Colonic mucosa (tissue), 4 donors: ENCODE results near the gene SLC25A25. TPM values are rescaled to one million over a fixed set of nuclear protein-coding genes. Genes with fewer than 3 reads are reported as not detected.

Experiments
- DNase-seq: peaks from one replicate; pipeline ENCODE4 v3.0.0-alpha.2; 2020
- H3K27ac ChIP-seq: fragments of 200-600 bp; one replicate; pipeline ENCODE4 v1.8.0; 2021
- H3K27me3 ChIP-seq: fragments of 200-600 bp; one replicate; pipeline ENCODE4 v1.8.0; 2021
- H3K36me3 ChIP-seq: fragments of 200-600 bp; one replicate; pipeline ENCODE4 v1.8.0; 2021
- H3K4me1 ChIP-seq: fragments of 200-600 bp; one replicate; pipeline ENCODE4 v1.8.0; 2021; ENCODE audit warnings: mild to moderate bottlenecking
- H3K4me3 ChIP-seq: fragments of 200-600 bp; one replicate; pipeline ENCODE4 v1.8.0; 2021
- H3K9ac ChIP-seq, 2 donors: one replicate each; pipeline ENCODE4 v1.7.0; 2013; ENCODE audit warnings: control low read depth in 2 of 2, low read depth in 2 of 2, low read length in 2 of 2
- H3K9me3 ChIP-seq: fragments of 200-600 bp; one replicate; pipeline ENCODE4 v1.8.0; 2021
- intact Hi-C: fragments of 100-400 bp; cut with DNase I; formaldehyde crosslinking; loops from one replicate; pipeline ENCODE4 v1.14.1; 2022
- total RNA-seq, 2 donors: library from RNA; stranded (reverse); fragmentation: NEBNext Ultra II Directional in 1 of 2; extraction: Animal tissue kit (Norgen Biotek cat#: 25700) in 1 of 2; gene quantifications; one replicate each; pipeline ENCODE4 v1.2.1, GENCODE V29; 2021
- TF ChIP-seq, protein P1 (sequence below): fragments of 200-600 bp; IDR thresholded peaks from one replicate; pipeline ENCODE4 v1.8.0; 2022; ENCODE audit warnings: antibody characterized with exemption, mild to moderate bottlenecking
- donor health status: healthy.
- donor health status: DM: no; HTN: no; CAD: no.
- donor health status: DM: no; HTN: no; CAD: no.

Gene SLC25A25
- total RNA-seq, 2 donors from 2014 or later: 12.3 to 19.7 TPM

DNA sequence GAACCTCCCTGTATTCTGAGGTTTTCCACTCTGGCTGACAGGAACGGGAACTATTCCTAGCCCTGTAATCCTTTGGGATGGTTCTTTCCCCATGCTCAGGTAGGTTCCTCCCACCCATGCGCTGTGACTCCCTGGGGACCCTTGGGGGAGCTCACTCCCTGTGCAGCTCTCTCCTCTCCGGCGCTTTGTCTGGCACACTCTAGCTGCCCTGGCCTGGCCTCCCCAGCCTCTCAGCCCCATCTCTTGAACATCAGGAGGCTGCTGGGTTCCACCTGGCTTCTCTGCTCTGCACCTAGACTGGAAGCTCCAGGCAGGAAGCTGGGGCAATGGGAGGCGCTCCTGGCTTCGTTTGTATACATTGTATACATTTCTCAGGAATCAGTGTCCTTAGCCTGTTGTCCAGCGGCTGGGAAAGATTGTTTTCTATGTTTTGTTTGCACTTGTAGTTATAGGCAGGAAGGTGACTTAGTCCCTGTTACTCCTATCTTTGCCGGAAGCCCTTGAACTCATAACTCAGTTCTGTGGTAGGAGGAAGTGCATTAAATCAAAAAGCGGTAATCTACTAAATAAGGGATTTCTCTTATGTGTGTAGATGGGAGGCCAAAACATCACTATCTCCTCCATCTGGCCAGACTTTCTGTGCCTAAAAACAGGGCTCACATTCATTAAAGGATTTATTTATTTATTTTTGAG lies 20.4 kb downstream of the SLC25A25 start:
- no peak for DNase-seq
- TF ChIP-seq, protein P1, sequence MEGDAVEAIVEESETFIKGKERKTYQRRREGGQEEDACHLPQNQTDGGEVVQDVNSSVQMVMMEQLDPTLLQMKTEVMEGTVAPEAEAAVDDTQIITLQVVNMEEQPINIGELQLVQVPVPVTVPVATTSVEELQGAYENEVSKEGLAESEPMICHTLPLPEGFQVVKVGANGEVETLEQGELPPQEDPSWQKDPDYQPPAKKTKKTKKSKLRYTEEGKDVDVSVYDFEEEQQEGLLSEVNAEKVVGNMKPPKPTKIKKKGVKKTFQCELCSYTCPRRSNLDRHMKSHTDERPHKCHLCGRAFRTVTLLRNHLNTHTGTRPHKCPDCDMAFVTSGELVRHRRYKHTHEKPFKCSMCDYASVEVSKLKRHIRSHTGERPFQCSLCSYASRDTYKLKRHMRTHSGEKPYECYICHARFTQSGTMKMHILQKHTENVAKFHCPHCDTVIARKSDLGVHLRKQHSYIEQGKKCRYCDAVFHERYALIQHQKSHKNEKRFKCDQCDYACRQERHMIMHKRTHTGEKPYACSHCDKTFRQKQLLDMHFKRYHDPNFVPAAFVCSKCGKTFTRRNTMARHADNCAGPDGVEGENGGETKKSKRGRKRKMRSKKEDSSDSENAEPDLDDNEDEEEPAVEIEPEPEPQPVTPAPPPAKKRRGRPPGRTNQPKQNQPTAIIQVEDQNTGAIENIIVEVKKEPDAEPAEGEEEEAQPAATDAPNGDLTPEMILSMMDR: no peak
- Histone ChIP-seq H3K9me3 (no peaks in the 10 kb centered on the region), H3K9ac (peak overlapping the region in 1 of 2 donors; percentile 34), H3K27ac (peak overlapping the region; percentile 44), H3K27me3 (no peaks in the 10 kb centered on the region), H3K4me3 (no peak overlapping the region), H3K4me1 (peaks cover 6% of the 10 kb centered on the region), H3K36me3 (no peaks in the 10 kb centered on the region)
- intact Hi-C loops: no loop called here

DNA sequence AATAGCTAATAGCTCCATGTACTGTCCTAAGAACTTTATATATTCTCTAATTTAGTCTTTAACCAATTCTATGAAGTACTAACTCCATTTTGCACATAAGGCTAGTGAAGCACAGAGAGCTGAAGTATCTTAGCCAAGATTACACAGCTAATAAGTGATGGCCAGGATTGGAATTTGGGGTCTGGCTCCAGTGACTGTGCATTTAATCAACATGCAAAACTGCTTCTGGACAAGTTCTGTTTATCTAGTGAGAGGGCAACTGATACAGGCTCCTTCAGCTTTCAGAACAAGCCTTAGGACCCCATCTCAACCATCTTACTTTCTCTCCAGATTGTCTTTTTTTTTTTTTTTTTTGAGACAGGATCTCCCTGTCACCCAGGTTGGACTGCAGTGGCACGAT lies 21.3 kb downstream of the SLC25A25 start:
- TF ChIP-seq, protein P1: no peak
- H3K36me3 ChIP-seq: no peaks in the 10 kb centered on the region
- DNase-seq: no peak
- H3K9me3 ChIP-seq: no peaks in the 10 kb centered on the region
- peaks cover 6% of the 10 kb centered on the region for H3K4me1 ChIP-seq
- no peak overlapping the region for H3K9ac ChIP-seq
- H3K4me3 ChIP-seq: no peak overlapping the region
- no peaks in the 10 kb centered on the region for H3K27me3 ChIP-seq
- peak overlapping the region; percentile 44 for H3K27ac ChIP-seq
- intact Hi-C loops: no loop called here

DNA sequence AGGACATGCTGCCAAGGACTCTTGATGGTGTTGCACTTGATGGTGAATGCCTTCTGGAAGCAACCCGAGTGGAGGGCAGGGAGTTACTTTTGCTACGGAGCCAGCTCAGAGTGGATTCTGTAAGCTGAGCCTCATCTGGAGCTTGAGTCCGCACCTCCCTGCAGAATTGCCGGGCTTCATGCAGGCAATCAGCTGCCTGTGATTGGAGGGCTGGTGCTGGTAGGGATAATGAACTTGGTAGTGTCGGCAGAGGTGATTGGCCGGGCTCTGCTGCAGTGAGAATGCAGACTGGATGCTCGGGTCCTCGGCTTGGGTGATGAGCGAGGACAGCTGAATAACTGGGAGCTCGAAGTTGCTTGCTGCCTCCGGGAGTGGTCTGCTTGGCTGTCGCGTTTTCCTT lies 23.1 kb downstream of the SLC25A25 start:
- intact Hi-C loops: no loop called here
- TF ChIP-seq, protein P1: no peak
- H3K9ac ChIP-seq: no peak overlapping the region
- H3K4me1 ChIP-seq: peaks cover 6% of the 10 kb centered on the region
- no peak for DNase-seq
- no peak overlapping the region for H3K27ac ChIP-seq
- no peaks in the 10 kb centered on the region for H3K27me3 ChIP-seq
- no peak overlapping the region for H3K4me3 ChIP-seq
- no peaks in the 10 kb centered on the region for H3K9me3 ChIP-seq
- no peaks in the 10 kb centered on the region for H3K36me3 ChIP-seq

DNA sequence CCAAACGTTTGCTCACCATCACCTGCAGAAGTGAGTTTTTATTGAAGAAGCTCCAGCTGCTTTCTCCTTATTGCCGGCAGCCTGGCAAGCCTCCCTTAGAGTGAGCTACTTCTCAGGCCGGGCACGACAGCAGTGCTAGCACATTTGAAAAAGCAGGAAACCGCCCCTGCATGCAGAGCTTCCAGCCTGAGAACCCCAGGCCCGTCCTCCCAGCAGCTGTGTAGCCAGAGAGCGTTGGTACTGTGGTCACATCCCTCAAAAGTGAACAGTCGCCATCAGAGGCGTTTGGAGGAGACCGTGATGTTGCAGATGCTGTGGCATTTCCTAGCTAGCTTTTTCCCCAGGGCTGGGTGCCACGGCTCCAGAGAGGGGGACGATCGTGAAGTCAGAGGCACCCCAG lies 23.5 kb downstream of the SLC25A25 start:
- Histone ChIP-seq H3K4me3 (no peak overlapping the region), H3K27me3 (no peaks in the 10 kb centered on the region), H3K9me3 (no peaks in the 10 kb centered on the region), H3K27ac (no peak overlapping the region), H3K4me1 (peaks cover 6% of the 10 kb centered on the region), H3K9ac (no peak overlapping the region), H3K36me3 (no peaks in the 10 kb centered on the region)
- intact Hi-C loops: no loop called here
- TF ChIP-seq, protein P1: no peak
- DNase-seq: no peak

- no peaks in the 10 kb centered on the region for H3K36me3 ChIP-seq
- H3K9me3 ChIP-seq: no peaks in the 10 kb centered on the region
- TF ChIP-seq, protein P1: no peak
- H3K4me3 ChIP-seq: no peak overlapping the region
- H3K27me3 ChIP-seq: no peaks in the 10 kb centered on the region
- no peak for DNase-seq
- no peak overlapping the region for H3K9ac ChIP-seq
- H3K27ac ChIP-seq: no peak overlapping the region
- intact Hi-C loops: no loop called here
- peaks cover 6% of the 10 kb centered on the region for H3K4me1 ChIP-seq
Observed at GRCh38 chr9:128092199-128092977, 24.4 kb downstream of the SLC25A25 start.
